Smooth muscle cell of the brain vasculature (primary cell): ENCODE measurements around the gene DNAJC19.

Source experiments
- DNase-seq: peaks from one replicate; pipeline ENCODE4 v3.0.0-alpha.2; 2012; ENCODE audit warnings: low read depth, low spot score

DNAJC19 gene

DNA sequence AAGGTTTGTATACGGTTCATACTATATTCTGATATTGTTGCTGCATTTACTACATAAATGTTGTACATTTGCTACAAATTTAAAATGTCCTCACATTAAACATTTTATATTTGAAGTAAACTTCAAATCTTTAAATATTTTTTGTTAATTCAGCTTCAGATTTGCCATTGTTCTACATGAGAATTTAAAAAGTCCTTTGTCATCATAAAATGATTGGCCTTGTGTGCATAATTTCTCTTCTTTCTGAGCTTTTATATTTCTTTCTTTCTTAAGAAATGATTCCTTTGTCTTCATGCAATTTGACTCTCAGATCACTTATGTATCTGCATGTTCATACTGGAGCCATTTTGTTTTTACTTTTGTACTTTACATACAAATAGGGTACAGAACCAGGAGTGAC is 28.0 kb downstream of the DNAJC19 start:
- no peak for DNase-seq

GRCh38 chr3:180961087-180961486 is 28.4 kb downstream of the DNAJC19 start:
- no peak for DNase-seq

GRCh38 chr3:180959691-180960090 is 29.8 kb downstream of the DNAJC19 start:
- no peak for DNase-seq

DNA sequence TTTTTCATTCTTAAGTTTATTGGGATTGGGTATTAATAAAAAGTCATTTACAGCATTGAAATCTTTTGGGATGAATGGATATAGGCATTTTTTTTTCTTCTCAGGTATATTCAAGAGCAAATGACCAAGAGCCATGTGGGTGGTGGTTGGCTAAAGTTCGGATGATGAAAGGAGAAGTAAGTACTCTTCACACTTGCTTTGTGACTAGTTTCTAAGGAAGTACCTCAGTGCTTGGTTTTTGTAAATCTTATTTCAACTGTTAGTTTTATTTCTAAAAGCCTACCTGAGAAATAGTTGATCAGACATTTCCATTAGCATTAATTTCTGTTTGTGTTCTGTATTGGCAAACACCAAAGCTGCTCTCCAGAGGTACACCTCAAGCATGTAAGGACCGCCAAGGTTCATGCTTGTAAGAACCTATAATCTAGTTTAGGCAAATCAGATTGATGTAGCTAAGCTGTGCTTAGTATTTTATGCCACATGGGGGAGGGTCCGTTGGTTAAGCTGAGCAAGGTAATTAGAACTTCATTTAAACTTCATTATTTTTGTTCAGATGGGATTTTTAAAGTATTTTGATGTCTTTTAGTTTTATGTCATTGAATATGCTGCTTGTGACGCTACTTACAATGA is 41.7 kb downstream of the DNAJC19 start:
- DNase-seq: no peak

GRCh38 chr3:180940826-180941225 is 48.7 kb downstream of the DNAJC19 start:
- DNase-seq: no peak

- no peak for DNase-seq
These were observed 54.9 kb downstream of the DNAJC19 start for GRCh38 chr3:180934638-180935037.
